ENCODE data around the gene MAD1L1. TPM values are rescaled to one million over a fixed set of nuclear protein-coding genes. Genes with fewer than 3 reads are reported as not detected.
"Not testable (repeated sequence)": the region's sequence is repeated elsewhere in the genome, so short reads cannot be mapped to it uniquely, and the experiment has no call there.

The MAD1L1 gene
- polyA plus RNA-seq, 3 donors = 10.7 to 48.1 (median 18.4) TPM

- no peak overlapping the region for H3K27ac ChIP-seq (ENCODE audit: low read depth, low read length)
- 93 to 95% (median 93%) methylated on average over 25 to 26 of the region's 26 CpGs for WGBS, 3 donors
Observed at GRCh38 chr7:1890289-1891235, 342.2 kb downstream of the MAD1L1 start.

GRCh38 chr7:1889556-1890181 lies 343.1 kb downstream of the MAD1L1 start:
- H3K27ac ChIP-seq (ENCODE audit: low read depth, low read length) = no peak overlapping the region
- 85 to 91% (median 89%) methylated on average over 12 of the region's 12 CpGs for WGBS, 3 donors

- H3K27ac ChIP-seq (ENCODE audit: low read depth, low read length) = no peak overlapping the region
- whole genome bisulfite sequencing, 3 donors = 93 to 94% (median 93%) methylated on average over 10 to 11 of the region's 11 CpGs
Observed at GRCh38 chr7:1889091-1889490, 343.7 kb downstream of the MAD1L1 start.

GRCh38 chr7:1888425-1888824 lies 344.3 kb downstream of the MAD1L1 start:
- 87 to 99% (median 95%) methylated on average over 12 of the region's 12 CpGs for WGBS, 3 donors
- no peak overlapping the region for H3K27ac ChIP-seq (ENCODE audit: low read depth, low read length)

GRCh38 chr7:1887251-1887650 lies 345.5 kb downstream of the MAD1L1 start:
- 87 to 99% (median 96%) methylated on average over 9 to 10 of the region's 10 CpGs for WGBS, 3 donors
- H3K27ac ChIP-seq (ENCODE audit: low read depth, low read length) = no peak overlapping the region

GRCh38 chr7:1886361-1887064 lies 346.2 kb downstream of the MAD1L1 start:
- 65 to 91% (median 89%) methylated on average over 19 of the region's 19 CpGs for WGBS, 3 donors
- no peak overlapping the region for H3K27ac ChIP-seq (ENCODE audit: low read depth, low read length)

GRCh38 chr7:1885465-1886226 lies 347.1 kb downstream of the MAD1L1 start:
- WGBS, 3 donors = 86 to 96% (median 90%) methylated on average over 27 to 28 of the region's 28 CpGs

GRCh38 chr7:1884583-1885350 lies 348.0 kb downstream of the MAD1L1 start:
- 92 to 97% (median 94%) methylated on average over 26 of the region's 26 CpGs for WGBS, 3 donors

More at GRCh38 chr7:1885465-1886226, 347.1 kb downstream of the MAD1L1 start:
- H3K27ac ChIP-seq (ENCODE audit: low read depth, low read length) = no peak overlapping the region

GRCh38 chr7:1883834-1884582 lies 348.7 kb downstream of the MAD1L1 start:
- WGBS, 3 donors = 85 to 94% (median 88%) methylated on average over 30 of the region's 30 CpGs
- no peak overlapping the region for H3K27ac ChIP-seq (ENCODE audit: low read depth, low read length)

More at GRCh38 chr7:1884583-1885350, 348.0 kb downstream of the MAD1L1 start:
- no peak overlapping the region for H3K27ac ChIP-seq (ENCODE audit: low read depth, low read length)

GRCh38 chr7:1883031-1883761 lies 349.5 kb downstream of the MAD1L1 start:
- 69 to 72% (median 70%) methylated on average over 18 of the region's 18 CpGs for WGBS, 3 donors
- H3K27ac ChIP-seq (ENCODE audit: low read depth, low read length) = no peak overlapping the region

- H3K27ac ChIP-seq (ENCODE audit: low read depth, low read length) = no peak overlapping the region
- 64 to 77% (median 69%) methylated on average over 13 of the region's 13 CpGs for WGBS, 3 donors
Observed at GRCh38 chr7:1882451-1882850, 350.3 kb downstream of the MAD1L1 start.

GRCh38 chr7:1881946-1882345 lies 350.8 kb downstream of the MAD1L1 start:
- WGBS, 3 donors = 83 to 91% (median 90%) methylated on average over 15 of the region's 15 CpGs
- H3K27ac ChIP-seq (ENCODE audit: low read depth, low read length) = no peak overlapping the region

GRCh38 chr7:1876641-1877040 lies 356.1 kb downstream of the MAD1L1 start:
- WGBS, 3 donors = 92 to 99% (median 96%) methylated on average over 6 of the region's 6 CpGs
- H3K27ac ChIP-seq (ENCODE audit: low read depth, low read length) = not testable (repeated sequence)

GRCh38 chr7:1875392-1876199 lies 357.1 kb downstream of the MAD1L1 start:
- WGBS, 3 donors = 33 to 56% (median 50%) methylated on average over 28 to 29 of the region's 29 CpGs
- not testable (repeated sequence) for H3K27ac ChIP-seq (ENCODE audit: low read depth, low read length)

- 62 to 78% (median 64%) methylated on average over 16 to 20 of the region's 21 CpGs for WGBS, 3 donors
- H3K27ac ChIP-seq (ENCODE audit: low read depth, low read length) = not testable (repeated sequence)
Observed at GRCh38 chr7:1874590-1875391, 358.0 kb downstream of the MAD1L1 start.

Measured in adipose tissue (tissue), 3 donors.